Osteoblast (primary cell): ENCODE measurements around the gene AFM. TPM values are rescaled to one million over a fixed set of nuclear protein-coding genes. Genes with fewer than 3 reads are reported as not detected.

Experiments used
- DNase-seq: peaks from one replicate; pipeline ENCODE4 v3.0.0; 2011; ENCODE audit warnings: low spot score, mixed read lengths; ENCODE audit not compliant: insufficient read length; ENCODE audit errors: missing footprints
- H2AFZ ChIP-seq: 2 replicates; pipeline ENCODE4 v1.6.0; 2011; ENCODE audit warnings: mild to moderate bottlenecking, low read length
- H3K27ac ChIP-seq: 2 replicates; pipeline ENCODE4 v1.5.1; 2011; ENCODE audit warnings: mild to moderate bottlenecking, low read depth, low read length, moderate library complexity
- H3K27me3 ChIP-seq: 2 replicates; pipeline ENCODE4 v1.6.0; 2012; ENCODE audit warnings: mild to moderate bottlenecking, control low read depth, inconsistent platforms, low read length, moderate library complexity; ENCODE audit not compliant: insufficient read depth
- H3K36me3 ChIP-seq: 2 replicates; pipeline ENCODE4 v1.5.1; 2011; ENCODE audit warnings: mild to moderate bottlenecking, low read length, control low read depth, moderate library complexity; ENCODE audit not compliant: insufficient read depth
- H3K4me1 ChIP-seq: 2 replicates; pipeline ENCODE4 v1.5.1; 2011; ENCODE audit warnings: mild to moderate bottlenecking, low read length, control low read depth, moderate library complexity; ENCODE audit not compliant: insufficient read depth
- H3K4me2 ChIP-seq: 2 replicates; pipeline ENCODE4 v1.6.0; 2011; ENCODE audit warnings: mild to moderate bottlenecking, low read length; ENCODE audit not compliant: insufficient read depth
- H3K4me3 ChIP-seq: fragments of 200-600 bp; sonication (generic); 3 replicates; pipeline ENCODE4 v1.5.1; 2012; ENCODE audit warnings: mild to moderate bottlenecking, low read length, inconsistent platforms; ENCODE audit not compliant: insufficient read depth
- H3K79me2 ChIP-seq: 2 replicates; pipeline ENCODE4 v1.6.0; 2012; ENCODE audit warnings: mild to moderate bottlenecking, low read length, control low read depth, inconsistent platforms; ENCODE audit not compliant: insufficient read depth
- H3K9me3 ChIP-seq: 2 replicates; pipeline ENCODE4 v1.5.1; 2011; ENCODE audit warnings: low read depth, low read length, control low read depth
- H4K20me1 ChIP-seq: 2 replicates; pipeline ENCODE4 v1.6.0; 2012; ENCODE audit warnings: mild to moderate bottlenecking, low read length, control low read depth; ENCODE audit not compliant: insufficient read depth
- CTCF ChIP-seq: IDR thresholded peaks from 2 replicates; pipeline ENCODE4 v1.5.1; 2011; ENCODE audit warnings: mild to moderate bottlenecking, low read depth, low read length, moderate library complexity; ENCODE audit errors: extremely low read depth
- total RNA-seq: library from RNA; depleted of rRNA; stranded (reverse); fragments of >200 nt; gene quantifications from 2 replicates; pipeline ENCODE4 v1.2.3, GENCODE V29; 2012

AFM gene
- total RNA-seq, 1 donor = not detected

- Histone ChIP-seq H3K27ac (no peak overlapping the region), H3K9me3 (no peaks in the 10 kb centered on the region), H3K36me3 (no peaks in the 10 kb centered on the region), H3K4me1 (peaks cover 11% of the 10 kb centered on the region), H2AFZ (no peak overlapping the region), H4K20me1 (no peaks in the 10 kb centered on the region), H3K4me2 (no peak overlapping the region), H3K4me3 (no peak overlapping the region), H3K79me2 (no peaks in the 10 kb centered on the region), H3K27me3 (peaks cover 3% of the 10 kb centered on the region)
- no peak for DNase-seq
- TF ChIP-seq CTCF = no peak
These were observed 41.6 kb downstream of the AFM start for GRCh38 chr4:73523126-73523525.

GRCh38 chr4:73525611-73526010 is 44.1 kb downstream of the AFM start:
- H3K4me1 ChIP-seq = peaks cover 11% of the 10 kb centered on the region
- no peak overlapping the region for H3K4me2 ChIP-seq
- H4K20me1 ChIP-seq = no peaks in the 10 kb centered on the region
- H3K79me2 ChIP-seq = no peaks in the 10 kb centered on the region
- DNase-seq = no peak
- no peak overlapping the region for H3K27ac ChIP-seq
- H2AFZ ChIP-seq = no peak overlapping the region
- TF ChIP-seq CTCF = no peak
- peaks cover 3% of the 10 kb centered on the region for H3K27me3 ChIP-seq
- no peaks in the 10 kb centered on the region for H3K36me3 ChIP-seq
- H3K4me3 ChIP-seq = no peak overlapping the region
- H3K9me3 ChIP-seq = no peaks in the 10 kb centered on the region

GRCh38 chr4:73527196-73527595 is 45.7 kb downstream of the AFM start:
- Histone ChIP-seq H3K27ac (no peak overlapping the region), H3K27me3 (peaks cover 3% of the 10 kb centered on the region), H3K4me2 (no peak overlapping the region), H3K36me3 (no peaks in the 10 kb centered on the region), H2AFZ (no peak overlapping the region), H3K4me3 (no peak overlapping the region), H3K79me2 (no peaks in the 10 kb centered on the region), H4K20me1 (no peaks in the 10 kb centered on the region), H3K4me1 (no peaks in the 10 kb centered on the region), H3K9me3 (no peaks in the 10 kb centered on the region)
- TF ChIP-seq CTCF = no peak
- no peak for DNase-seq

- Histone ChIP-seq H4K20me1 (no peaks in the 10 kb centered on the region), H3K27me3 (peaks cover 3% of the 10 kb centered on the region), H3K9me3 (no peaks in the 10 kb centered on the region), H3K36me3 (no peaks in the 10 kb centered on the region), H3K4me2 (no peak overlapping the region), H3K27ac (no peak overlapping the region), H3K79me2 (no peaks in the 10 kb centered on the region), H3K4me1 (no peaks in the 10 kb centered on the region), H2AFZ (no peak overlapping the region), H3K4me3 (no peak overlapping the region)
- DNase-seq = no peak
- TF ChIP-seq CTCF = no peak
These were observed 46.6 kb downstream of the AFM start for GRCh38 chr4:73528171-73528570.
